Daoy (cell line): ENCODE measurements around the gene ZBTB17. TPM values are rescaled to one million over a fixed set of nuclear protein-coding genes. Genes with fewer than 3 reads are reported as not detected.
"Not testable (repeated sequence)": the region's sequence is repeated elsewhere in the genome, so short reads cannot be mapped to it uniquely, and the experiment has no call there.

Experiments used
- DNase-seq: peaks from one replicate; pipeline ENCODE4 v3.0.0-alpha.2; 2015; ENCODE audit warnings: low read depth
- total RNA-seq: library from RNA; depleted of rRNA; stranded (reverse); fragments of >200 nt; shearing (Covaris generic); gene quantifications from 2 replicates; pipeline ENCODE4 v1.2.3, GENCODE V29; 2014

Gene ZBTB17
- total RNA-seq, 1 experiment from 2014 or later, result 43.1 TPM

- DNase-seq, result no peak
These were observed 40.6 kb downstream of the ZBTB17 start for GRCh38 chr1:15935056-15935950.

GRCh38 chr1:15934211-15935055 lies 41.5 kb downstream of the ZBTB17 start:
- DNase-seq, result no peak

- DNase-seq, result no peak
These were observed 42.2 kb downstream of the ZBTB17 start for GRCh38 chr1:15933684-15934083.

- DNase-seq, result no peak
These were observed 43.3 kb downstream of the ZBTB17 start for GRCh38 chr1:15932612-15933011.

- no peak for DNase-seq
These were observed 44.0 kb downstream of the ZBTB17 start for GRCh38 chr1:15931884-15932283.

- DNase-seq, result no peak
These were observed 44.5 kb downstream of the ZBTB17 start for GRCh38 chr1:15931401-15931800.

- DNase-seq, result no peak
These were observed 46.6 kb downstream of the ZBTB17 start for GRCh38 chr1:15928971-15929965.

GRCh38 chr1:15926448-15926847 lies 49.5 kb downstream of the ZBTB17 start:
- not testable (repeated sequence) for DNase-seq

GRCh38 chr1:15923241-15923640 lies 52.7 kb downstream of the ZBTB17 start:
- peak; percentile 61 for DNase-seq

- DNase-seq, result peak; percentile 90
These were observed 56.8 kb downstream of the ZBTB17 start for GRCh38 chr1:15918962-15919715.

GRCh38 chr1:15916916-15917315 lies 59.0 kb downstream of the ZBTB17 start:
- DNase-seq, result no peak

- peak; percentile 32 for DNase-seq
These were observed 59.5 kb downstream of the ZBTB17 start for GRCh38 chr1:15916417-15916816.

- DNase-seq, result no peak
These were observed 59.9 kb downstream of the ZBTB17 start for GRCh38 chr1:15915991-15916390.

- DNase-seq, result not testable (repeated sequence)
These were observed 62.3 kb downstream of the ZBTB17 start for GRCh38 chr1:15913607-15914006.

- no peak for DNase-seq
These were observed 64.0 kb downstream of the ZBTB17 start for GRCh38 chr1:15911927-15912326.

- no peak for DNase-seq
These were observed 64.8 kb downstream of the ZBTB17 start for GRCh38 chr1:15911141-15911540.

- DNase-seq, result no peak
These were observed 67.3 kb downstream of the ZBTB17 start for GRCh38 chr1:15908597-15908996.

- peak; percentile 50 for DNase-seq
These were observed 73.0 kb downstream of the ZBTB17 start for GRCh38 chr1:15902882-15903281.

GRCh38 chr1:15900662-15901279 lies 75.1 kb downstream of the ZBTB17 start:
- no peak for DNase-seq

GRCh38 chr1:15899266-15899665 lies 76.6 kb downstream of the ZBTB17 start:
- no peak for DNase-seq
